ENCODE results near the gene CACNA2D3.

- no peak for TF ChIP-seq POLR2AphosphoS5 (IDR thresholded peaks at IDR 0.05; ENCODE audit: borderline replicate concordance, low read depth, low read length)
- no peak for TF ChIP-seq EZH2 (IDR thresholded peaks at IDR 0.05)
- TF ChIP-seq FOXP2 (optimal IDR thresholded peaks at IDR 0.05; ENCODE audit: control extremely low read depth, extremely low read length, insufficient read depth): no peak
Measured at GRCh38 chr3:54345847-54346375, 223.6 kb downstream of the CACNA2D3 start.
